Vagina (tissue), 2 donors: ENCODE measurements around the gene ASPA. TPM values are rescaled to one million over a fixed set of nuclear protein-coding genes. Genes with fewer than 3 reads are reported as not detected.
"Not testable (repeated sequence)": the region's sequence is repeated elsewhere in the genome, so short reads cannot be mapped to it uniquely, and the experiment has no call there.

Source experiments
- DNase-seq, 2 donors: peaks; one replicate each; pipeline ENCODE4 v3.0.0-alpha.2; 2017; ENCODE audit errors: extremely low spot score in 2 of 2
- H3K27ac ChIP-seq: fragments of 200-600 bp; sonication (generic); one replicate; pipeline ENCODE4 v1.5.1; 2019
- H3K27me3 ChIP-seq: fragments of 200-600 bp; sonication (generic); one replicate; pipeline ENCODE4 v1.5.1; 2019
- H3K36me3 ChIP-seq, 2 donors: fragments of 200-600 bp; sonication (generic); one replicate each; pipeline ENCODE4 v1.5.1; 2017 to 2019
- H3K4me1 ChIP-seq: fragments of 200-600 bp; sonication (generic); one replicate; pipeline ENCODE4 v1.5.1; 2019
- H3K4me3 ChIP-seq, 2 donors: fragments of 200-600 bp; sonication (generic); 1 replicate in 1 of 2; 2 replicates in 1 of 2; pipeline ENCODE4 v1.5.1; 2016 to 2019
- H3K9me3 ChIP-seq: fragments of 200-600 bp; sonication (generic); one replicate; pipeline ENCODE4 v1.5.1; 2019
- CTCF ChIP-seq, 3 experiments: fragments of 450-650 bp in 2 of 3; fragments of 200-600 bp in 1 of 3; sonication (generic) in 1 of 3; IDR thresholded peaks; one replicate each; pipeline ENCODE4 v1.5.1; 2017 to 2019; ENCODE audit warnings: antibody characterized with exemption in 3 of 3, mild to moderate bottlenecking in 2 of 3, moderate library complexity in 2 of 3
- POLR2A ChIP-seq, 2 donors: fragments of 450-650 bp; IDR thresholded peaks; one replicate each; pipeline ENCODE4 v1.6.1; 2017; ENCODE audit warnings: antibody characterized with exemption in 2 of 2, mild to moderate bottlenecking in 2 of 2, moderate library complexity in 2 of 2
- POLR2AphosphoS5 ChIP-seq, 2 donors: sonication (generic); formaldehyde crosslinking; IDR thresholded peaks; one replicate each; pipeline ENCODE4 v1.9.0; 2017; ENCODE audit warnings: antibody characterized with exemption in 2 of 2, mild to moderate bottlenecking in 2 of 2, low read depth in 1 of 2; ENCODE audit not compliant: insufficient read depth in 1 of 2
- intact Hi-C: fragments of 100-400 bp; cut with DNase I; formaldehyde crosslinking; loops from one replicate; pipeline ENCODE4 v1.15.1; 2023
- total RNA-seq: library from RNA; depleted of rRNA; stranded (reverse); fragments of >200 nt; gene quantifications from one replicate; pipeline ENCODE4 v1.2.3, GENCODE V29; 2016

Gene ASPA
- total RNA-seq, 1 donor from 2014 or later: 2.2 TPM

DNA sequence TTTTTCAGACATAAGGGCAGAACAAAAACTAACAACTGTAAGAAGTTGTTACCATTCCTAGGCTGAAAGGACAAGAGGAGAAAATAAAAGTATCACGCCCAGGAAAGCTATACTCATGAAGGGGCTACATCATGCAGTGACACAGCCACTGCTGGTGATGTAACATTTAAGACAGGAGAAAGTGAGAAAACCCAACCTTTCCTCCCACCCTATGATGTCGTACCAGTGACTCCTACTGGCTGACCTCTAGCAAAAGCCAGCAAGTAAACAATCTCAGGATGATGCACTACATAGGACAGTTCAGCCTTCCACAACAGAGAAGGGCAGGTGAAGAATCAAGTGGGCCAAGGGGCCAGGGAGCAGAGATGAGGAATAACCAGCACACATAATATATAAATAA lies 28.2 kb upstream of the ASPA start:
- H3K4me1 ChIP-seq: no peaks in the 10 kb centered on the region
- intact Hi-C loops: no loop called here
- no peaks in the 10 kb centered on the region for H3K9me3 ChIP-seq
- no peaks in the 10 kb centered on the region for H3K36me3 ChIP-seq
- H3K4me3 ChIP-seq: no peak overlapping the region
- no peak overlapping the region for H3K27ac ChIP-seq
- TF ChIP-seq POLR2A (IDR thresholded peaks at IDR 0.05): no peak
- TF ChIP-seq CTCF (IDR thresholded peaks at IDR 0.05): no peak
- TF ChIP-seq POLR2AphosphoS5 (IDR thresholded peaks at IDR 0.05; ENCODE audit: insufficient read depth in 1 of 2, low read depth in 1 of 2): no peak
- no peak for DNase-seq
- no peaks in the 10 kb centered on the region for H3K27me3 ChIP-seq

DNA sequence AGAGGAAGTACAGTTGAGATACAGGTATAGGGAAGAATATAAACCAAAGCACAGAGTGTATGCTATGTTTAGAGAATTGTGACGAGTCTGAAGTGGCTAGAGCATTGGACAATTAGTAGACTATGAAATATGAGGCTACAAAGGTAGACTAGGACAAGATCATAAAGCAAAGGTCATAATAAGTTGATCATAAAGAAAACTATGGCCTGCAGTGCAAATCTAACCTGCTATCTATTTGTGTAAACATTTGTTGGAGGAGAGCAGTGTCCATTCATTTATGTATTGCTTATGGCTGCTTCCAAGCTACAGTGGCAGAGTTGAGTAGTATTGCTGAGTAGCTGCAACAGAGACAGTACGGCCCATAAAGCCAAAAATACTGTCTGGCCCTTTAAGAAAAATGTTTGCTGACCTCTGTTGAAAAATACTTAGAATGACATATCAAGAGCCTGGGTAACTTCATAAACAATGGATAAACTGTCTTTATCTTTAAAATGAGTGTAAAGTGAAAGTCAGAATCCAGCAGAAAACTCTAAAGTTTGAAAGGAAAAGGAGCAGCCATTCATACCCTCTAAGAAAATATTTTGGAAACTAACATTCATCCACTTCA lies 27.6 kb upstream of the ASPA start:
- no peaks in the 10 kb centered on the region for H3K36me3 ChIP-seq
- TF ChIP-seq CTCF (IDR thresholded peaks at IDR 0.05): no peak
- no peak for TF ChIP-seq POLR2AphosphoS5 (IDR thresholded peaks at IDR 0.05; ENCODE audit: insufficient read depth in 1 of 2, low read depth in 1 of 2)
- TF ChIP-seq POLR2A (IDR thresholded peaks at IDR 0.05): no peak
- no peak overlapping the region for H3K4me3 ChIP-seq
- no peaks in the 10 kb centered on the region for H3K27me3 ChIP-seq
- no peak overlapping the region for H3K27ac ChIP-seq
- intact Hi-C loops: no loop called here
- no peaks in the 10 kb centered on the region for H3K9me3 ChIP-seq
- no peaks in the 10 kb centered on the region for H3K4me1 ChIP-seq
- DNase-seq: no peak

- H3K9me3 ChIP-seq, H3K27me3 ChIP-seq, intact Hi-C loops, H3K27ac ChIP-seq, DNase-seq, H3K4me1 ChIP-seq, H3K36me3 ChIP-seq, H3K4me3 ChIP-seq: not testable (repeated sequence)
Observed at GRCh38 chr17:3466355-3466754, 9.4 kb upstream of the ASPA start.

GRCh38 chr17:3469529-3469928 lies 6.3 kb upstream of the ASPA start:
- intact Hi-C loops: no loop called here
- peaks cover 8% of the 10 kb centered on the region for H3K4me1 ChIP-seq
- H3K4me3 ChIP-seq: no peak overlapping the region
- H3K27ac ChIP-seq: no peak overlapping the region
- DNase-seq: no peak
- H3K9me3 ChIP-seq: no peaks in the 10 kb centered on the region
- no peak for TF ChIP-seq CTCF (IDR thresholded peaks at IDR 0.05)
- TF ChIP-seq POLR2AphosphoS5 (IDR thresholded peaks at IDR 0.05; ENCODE audit: insufficient read depth in 1 of 2, low read depth in 1 of 2): no peak
- no peak for TF ChIP-seq POLR2A (IDR thresholded peaks at IDR 0.05)
- no peaks in the 10 kb centered on the region for H3K27me3 ChIP-seq
- H3K36me3 ChIP-seq: no peaks in the 10 kb centered on the region

- intact Hi-C loops: no loop called here
- H3K27ac ChIP-seq: no peak within 1 kb of the TSS
- no peak for TF ChIP-seq POLR2AphosphoS5 (IDR thresholded peaks at IDR 0.05; ENCODE audit: insufficient read depth in 1 of 2, low read depth in 1 of 2)
- no peak for TF ChIP-seq POLR2A (IDR thresholded peaks at IDR 0.05)
- no peak for TF ChIP-seq CTCF (IDR thresholded peaks at IDR 0.05)
Observed at GRCh38 chr17:3471599-3471998, 4.2 kb upstream of the ASPA start, which contains the start of gene SPATA22. Gene SPATA22 (minus strand): TSS chr17:3471819. CDS start chr17:3469325, 2,494 bp downstream.

More at GRCh38 chr17:3471599-3471998, 4.2 kb upstream of the ASPA start, which contains the start of gene SPATA22:
- no peaks in the 10 kb centered on the region for H3K27me3 ChIP-seq
- DNase-seq: no peak
- peaks cover 26% of the 10 kb centered on the region for H3K4me1 ChIP-seq
- no peaks in the 10 kb centered on the region for H3K36me3 ChIP-seq
- H3K4me3 ChIP-seq: no peak within 1 kb of the TSS
- H3K9me3 ChIP-seq: no peaks in the 10 kb centered on the region
